SK-N-SH treated with all-trans-retinoic acid at 6 μM for 48 hours (cell line): ENCODE measurements around the gene ELP4.

Source experiments
- ATAC-seq: fragments of 200-7000 bp; cut with Tn5 transposase; 3 replicates; pipeline ENCODE4 v1.9.1; 2020; ENCODE audit warnings: mild to moderate bottlenecking, moderate library complexity
- ARNTL ChIP-seq: fragments of 450-650 bp; formaldehyde crosslinking; IDR thresholded peaks from 2 replicates; pipeline ENCODE4 v1.5.0; 2020; ENCODE audit warnings: low read depth, mild to moderate bottlenecking, moderate library complexity, borderline replicate concordance
- BACH2 ChIP-seq: fragments of 250-450 bp; sonication (Bioruptor Pico); IDR thresholded peaks from 2 replicates; pipeline ENCODE4 v1.9.0; 2021; ENCODE audit warnings: mild to moderate bottlenecking, borderline replicate concordance
- CREB5 ChIP-seq: fragments of 250-450 bp; sonication (Bioruptor Pico); IDR thresholded peaks from 2 replicates; pipeline ENCODE4 v1.5.1; 2020; ENCODE audit warnings: low read depth, mild to moderate bottlenecking, moderate library complexity
- CSDC2 ChIP-seq: fragments of 250-450 bp; sonication (Bioruptor Pico); IDR thresholded peaks from 2 replicates; pipeline ENCODE4 v1.5.0; 2020; ENCODE audit warnings: mild to moderate bottlenecking, moderate library complexity
- CSRNP3 ChIP-seq: fragments of 250-450 bp; sonication (Bioruptor Pico); IDR thresholded peaks from 2 replicates; pipeline ENCODE4 v1.5.1; 2021; ENCODE audit warnings: mild to moderate bottlenecking, moderate library complexity
- ESRRG ChIP-seq: fragments of 250-450 bp; sonication (Bioruptor Pico); IDR thresholded peaks from 2 replicates; pipeline ENCODE4 v1.6.1; 2021; ENCODE audit warnings: mild to moderate bottlenecking
- GLIS3 ChIP-seq: fragments of 250-450 bp; sonication (Bioruptor Pico); IDR thresholded peaks from 2 replicates; pipeline ENCODE4 v1.5.0; 2020; ENCODE audit warnings: mild to moderate bottlenecking, moderate library complexity
- ISL1 ChIP-seq: fragments of 250-450 bp; sonication (Bioruptor Pico); IDR thresholded peaks from 2 replicates; pipeline ENCODE4 v2.1.2; 2022; ENCODE audit warnings: mild to moderate bottlenecking, moderate library complexity
- OSR1 ChIP-seq: fragments of 250-450 bp; sonication (Bioruptor Pico); IDR thresholded peaks from 2 replicates; pipeline ENCODE4 v1.8.0; 2022; ENCODE audit warnings: moderate library complexity, mild to moderate bottlenecking, inconsistent platforms
- PPARA ChIP-seq: fragments of 250-450 bp; sonication (Bioruptor Pico); IDR thresholded peaks from 2 replicates; pipeline ENCODE4 v1.5.0; 2020; ENCODE audit warnings: mild to moderate bottlenecking, borderline replicate concordance
- RARB ChIP-seq: fragments of 250-450 bp; sonication (Bioruptor Pico); IDR thresholded peaks from 2 replicates; pipeline ENCODE4 v1.8.0; 2021; ENCODE audit warnings: mild to moderate bottlenecking, moderate library complexity
- SNAI2 ChIP-seq: fragments of 250-450 bp; sonication (Bioruptor Pico); IDR thresholded peaks from 2 replicates; pipeline ENCODE4 v1.5.0; 2020; ENCODE audit warnings: mild to moderate bottlenecking, moderate library complexity
- TCF4 ChIP-seq: fragments of 250-450 bp; sonication (Bioruptor Pico); IDR thresholded peaks from 2 replicates; pipeline ENCODE4 v1.8.0; 2021; ENCODE audit warnings: mild to moderate bottlenecking, moderate library complexity, borderline replicate concordance
- TOX ChIP-seq: fragments of 250-450 bp; sonication (Bioruptor Pico); IDR thresholded peaks from 2 replicates; pipeline ENCODE4 v1.8.0; 2021; ENCODE audit warnings: mild to moderate bottlenecking, moderate library complexity, borderline replicate concordance
- ZC3H10 ChIP-seq: fragments of 250-450 bp; sonication (Bioruptor Pico); IDR thresholded peaks from 2 replicates; pipeline ENCODE4 v1.5.1; 2021; ENCODE audit warnings: mild to moderate bottlenecking, moderate library complexity
- ZFP3 ChIP-seq: fragments of 250-450 bp; sonication (Bioruptor Pico); IDR thresholded peaks from 2 replicates; pipeline ENCODE4 v1.5.0; 2020; ENCODE audit warnings: mild to moderate bottlenecking, moderate library complexity
- ZFP30 ChIP-seq: fragments of 450-650 bp; formaldehyde crosslinking; IDR thresholded peaks from 2 replicates; pipeline ENCODE4 v1.5.0; 2022; ENCODE audit warnings: mild to moderate bottlenecking, moderate library complexity
- ZNF565 ChIP-seq: fragments of 450-650 bp; formaldehyde crosslinking; conservative IDR thresholded peaks from 2 replicates; pipeline ENCODE4 v1.5.0; 2020; ENCODE audit warnings: low read depth, mild to moderate bottlenecking, moderate library complexity
- ZNF70 ChIP-seq: fragments of 450-650 bp; formaldehyde crosslinking; IDR thresholded peaks from 2 replicates; pipeline ENCODE4 v1.5.0; 2020; ENCODE audit warnings: mild to moderate bottlenecking, moderate library complexity
- ZNF8 ChIP-seq: fragments of 450-650 bp; formaldehyde crosslinking; IDR thresholded peaks from 2 replicates; pipeline ENCODE4 v1.5.0; 2020; ENCODE audit warnings: mild to moderate bottlenecking, moderate library complexity
- TF ChIP-seq, protein P1 (sequence below): fragments of 250-450 bp; sonication (Bioruptor Pico); IDR thresholded peaks from 2 replicates; pipeline ENCODE4 v1.8.0; 2020; ENCODE audit warnings: mild to moderate bottlenecking, moderate library complexity, borderline replicate concordance
- TF ChIP-seq, protein P2 (sequence below): fragments of 250-450 bp; sonication (Bioruptor Pico); IDR thresholded peaks from 2 replicates; pipeline ENCODE4 v1.8.0; 2021; ENCODE audit warnings: low read depth, mild to moderate bottlenecking, moderate library complexity, borderline replicate concordance

The ELP4 gene

GRCh38 chr11:31761636-31762035 lies 252.1 kb downstream of the ELP4 start (continued):
- TF ChIP-seq CREB5 (CRISPR knock-in tag) (no peak), BACH2 (no peak), OSR1 (no peak), ZNF8 (CRISPR knock-in tag) (no peak), GLIS3 (no peak), SNAI2 (CRISPR knock-in tag) (no peak), ZC3H10 (CRISPR knock-in tag) (no peak), ZFP3 (CRISPR knock-in tag) (no peak), ZNF565 (CRISPR knock-in tag) (no peak), RARB (no peak)

DNA sequence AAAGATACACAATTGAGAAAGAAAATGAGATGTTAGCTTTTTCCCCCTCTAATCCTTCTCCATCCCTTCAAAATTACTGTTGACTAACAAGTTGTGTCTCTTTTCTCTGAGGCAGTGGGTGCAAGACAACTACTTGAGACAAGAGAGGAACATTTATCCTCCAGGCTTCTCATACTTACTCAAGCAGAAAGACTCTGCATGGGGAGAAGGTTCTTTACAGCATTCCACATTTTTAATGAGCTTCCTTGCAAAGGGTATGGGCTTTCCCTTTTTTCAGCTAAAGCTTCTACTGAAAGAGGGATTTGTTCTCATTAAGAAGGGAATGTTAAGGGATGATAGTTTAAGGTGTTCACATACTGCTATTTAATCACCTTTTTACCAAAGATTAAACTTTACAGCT lies 253.7 kb downstream of the ELP4 start:
- TF ChIP-seq ZFP3 (CRISPR knock-in tag) (no peak), TCF4 (CRISPR knock-in tag) (no peak), ZFP30 (CRISPR knock-in tag) (no peak), GLIS3 (no peak), PPARA (CRISPR knock-in tag) (no peak), ARNTL (no peak), ESRRG (CRISPR knock-in tag) (no peak), TOX (CRISPR knock-in tag) (no peak), ZC3H10 (CRISPR knock-in tag) (no peak)
- TF ChIP-seq, protein P1, sequence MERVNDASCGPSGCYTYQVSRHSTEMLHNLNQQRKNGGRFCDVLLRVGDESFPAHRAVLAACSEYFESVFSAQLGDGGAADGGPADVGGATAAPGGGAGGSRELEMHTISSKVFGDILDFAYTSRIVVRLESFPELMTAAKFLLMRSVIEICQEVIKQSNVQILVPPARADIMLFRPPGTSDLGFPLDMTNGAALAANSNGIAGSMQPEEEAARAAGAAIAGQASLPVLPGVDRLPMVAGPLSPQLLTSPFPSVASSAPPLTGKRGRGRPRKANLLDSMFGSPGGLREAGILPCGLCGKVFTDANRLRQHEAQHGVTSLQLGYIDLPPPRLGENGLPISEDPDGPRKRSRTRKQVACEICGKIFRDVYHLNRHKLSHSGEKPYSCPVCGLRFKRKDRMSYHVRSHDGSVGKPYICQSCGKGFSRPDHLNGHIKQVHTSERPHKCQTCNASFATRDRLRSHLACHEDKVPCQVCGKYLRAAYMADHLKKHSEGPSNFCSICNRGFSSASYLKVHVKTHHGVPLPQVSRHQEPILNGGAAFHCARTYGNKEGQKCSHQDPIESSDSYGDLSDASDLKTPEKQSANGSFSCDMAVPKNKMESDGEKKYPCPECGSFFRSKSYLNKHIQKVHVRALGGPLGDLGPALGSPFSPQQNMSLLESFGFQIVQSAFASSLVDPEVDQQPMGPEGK = no peak
- no peak for ATAC-seq

GRCh38 chr11:31764261-31764660 lies 254.7 kb downstream of the ELP4 start:
- no peak for ATAC-seq
- no peak for TF ChIP-seq CREB5 (CRISPR knock-in tag)
- TF ChIP-seq CSRNP3 (CRISPR knock-in tag) = no peak
- TF ChIP-seq TCF4 (CRISPR knock-in tag) = no peak
- no peak for TF ChIP-seq ZNF565 (CRISPR knock-in tag)
- TF ChIP-seq ISL1 = no peak
- no peak for TF ChIP-seq PPARA (CRISPR knock-in tag)
- TF ChIP-seq CSDC2 = no peak
- no peak for TF ChIP-seq ZNF8 (CRISPR knock-in tag)
- TF ChIP-seq ESRRG (CRISPR knock-in tag) = no peak
- TF ChIP-seq, all 23 proteins: peak for 0

- TF ChIP-seq GLIS3 (no peak), ZFP3 (CRISPR knock-in tag) (no peak), SNAI2 (CRISPR knock-in tag) (no peak), RARB (no peak), ZNF70 (no peak), PPARA (CRISPR knock-in tag) (no peak), ZNF565 (CRISPR knock-in tag) (no peak), ISL1 (no peak), CSDC2 (no peak), ESRRG (CRISPR knock-in tag) (no peak), ZFP30 (CRISPR knock-in tag) (no peak), CSRNP3 (CRISPR knock-in tag) (no peak), ARNTL (no peak), TCF4 (CRISPR knock-in tag) (no peak)
- TF ChIP-seq, protein P2, sequence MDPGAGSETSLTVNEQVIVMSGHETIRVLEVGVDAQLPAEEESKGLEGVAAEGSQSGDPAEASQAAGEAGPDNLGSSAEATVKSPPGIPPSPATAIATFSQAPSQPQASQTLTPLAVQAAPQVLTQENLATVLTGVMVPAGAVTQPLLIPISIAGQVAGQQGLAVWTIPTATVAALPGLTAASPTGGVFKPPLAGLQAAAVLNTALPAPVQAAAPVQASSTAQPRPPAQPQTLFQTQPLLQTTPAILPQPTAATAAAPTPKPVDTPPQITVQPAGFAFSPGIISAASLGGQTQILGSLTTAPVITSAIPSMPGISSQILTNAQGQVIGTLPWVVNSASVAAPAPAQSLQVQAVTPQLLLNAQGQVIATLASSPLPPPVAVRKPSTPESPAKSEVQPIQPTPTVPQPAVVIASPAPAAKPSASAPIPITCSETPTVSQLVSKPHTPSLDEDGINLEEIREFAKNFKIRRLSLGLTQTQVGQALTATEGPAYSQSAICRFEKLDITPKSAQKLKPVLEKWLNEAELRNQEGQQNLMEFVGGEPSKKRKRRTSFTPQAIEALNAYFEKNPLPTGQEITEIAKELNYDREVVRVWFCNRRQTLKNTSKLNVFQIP (CRISPR knock-in tag) = no peak
- ATAC-seq = no peak
These were observed 255.2 kb downstream of the ELP4 start for GRCh38 chr11:31764766-31765165.
